Bronchial epithelial cell (primary cell): ENCODE results near the gene SIGLEC5. TPM values are rescaled to one million over a fixed set of nuclear protein-coding genes. Genes with fewer than 3 reads are reported as not detected.
"Not testable (repeated sequence)": the region's sequence is repeated elsewhere in the genome, so short reads cannot be mapped to it uniquely, and the experiment has no call there.

ENCODE experiments used
- DNase-seq: peaks from one replicate; pipeline ENCODE4 v3.0.0-alpha.2; 2010; ENCODE audit warnings: low read depth
- FAIRE-seq: peaks from 2 replicates; lab custom pipeline; 2011; peaks lifted over from hg19 to GRCh38; lab: Jason Lieb, UNC
- H3K27me3 ChIP-seq: 2 replicates; pipeline ENCODE4 v1.5.1; 2011; ENCODE audit warnings: low read length; ENCODE audit not compliant: control insufficient read depth, insufficient read depth
- H3K36me3 ChIP-seq: 2 replicates; pipeline ENCODE4 v1.5.1; 2011; ENCODE audit warnings: low read length; ENCODE audit not compliant: control insufficient read depth, insufficient read depth
- H3K4me3 ChIP-seq: 2 replicates; pipeline ENCODE4 v1.5.1; 2011; ENCODE audit warnings: mild to moderate bottlenecking, low read depth, low read length, control low read depth
- CTCF ChIP-seq: IDR thresholded peaks from 2 replicates; pipeline ENCODE4 v1.5.1; 2011; ENCODE audit warnings: mild to moderate bottlenecking, moderate library complexity, low read length, control low read depth, inconsistent platforms; ENCODE audit not compliant: insufficient read depth, severe bottlenecking
- total RNA-seq: library from RNA; depleted of rRNA; stranded (reverse); fragments of >200 nt; gene quantifications from 2 replicates; pipeline ENCODE4 v1.2.1, GENCODE V29; 2014

SIGLEC5 gene, protein sequence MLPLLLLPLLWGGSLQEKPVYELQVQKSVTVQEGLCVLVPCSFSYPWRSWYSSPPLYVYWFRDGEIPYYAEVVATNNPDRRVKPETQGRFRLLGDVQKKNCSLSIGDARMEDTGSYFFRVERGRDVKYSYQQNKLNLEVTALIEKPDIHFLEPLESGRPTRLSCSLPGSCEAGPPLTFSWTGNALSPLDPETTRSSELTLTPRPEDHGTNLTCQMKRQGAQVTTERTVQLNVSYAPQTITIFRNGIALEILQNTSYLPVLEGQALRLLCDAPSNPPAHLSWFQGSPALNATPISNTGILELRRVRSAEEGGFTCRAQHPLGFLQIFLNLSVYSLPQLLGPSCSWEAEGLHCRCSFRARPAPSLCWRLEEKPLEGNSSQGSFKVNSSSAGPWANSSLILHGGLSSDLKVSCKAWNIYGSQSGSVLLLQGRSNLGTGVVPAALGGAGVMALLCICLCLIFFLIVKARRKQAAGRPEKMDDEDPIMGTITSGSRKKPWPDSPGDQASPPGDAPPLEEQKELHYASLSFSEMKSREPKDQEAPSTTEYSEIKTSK
- not detected in 2 replicates for total RNA-seq

DNA sequence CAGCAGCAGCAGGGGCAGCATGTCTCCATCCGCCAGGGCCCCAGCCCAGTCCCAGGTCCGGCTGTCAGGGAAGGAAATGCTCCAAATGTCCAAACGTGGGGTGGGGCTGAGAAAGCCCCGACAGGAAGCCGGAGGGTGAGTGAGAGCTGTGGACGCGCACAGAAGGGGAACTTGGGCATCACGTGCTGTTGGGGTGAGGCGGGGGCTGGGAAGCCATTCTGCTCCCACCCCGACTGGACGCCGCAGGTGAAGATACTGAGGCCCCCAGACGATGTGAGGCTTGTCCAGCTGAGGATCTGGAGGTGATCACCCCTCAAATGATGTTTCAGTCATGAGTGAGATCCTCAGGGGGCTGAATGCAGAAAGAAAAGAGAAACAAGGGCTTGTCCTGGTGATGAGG lies at the start of gene SIGLEC5:
Gene SIGLEC5 (minus strand): TSS at position 87 of the 400 bp plus-strand sequence. CDS start 66 bp downstream, at position 21.
- not testable (repeated sequence) for FAIRE-seq, H3K27me3 ChIP-seq, H3K36me3 ChIP-seq, H3K4me3 ChIP-seq, DNase-seq

DNA sequence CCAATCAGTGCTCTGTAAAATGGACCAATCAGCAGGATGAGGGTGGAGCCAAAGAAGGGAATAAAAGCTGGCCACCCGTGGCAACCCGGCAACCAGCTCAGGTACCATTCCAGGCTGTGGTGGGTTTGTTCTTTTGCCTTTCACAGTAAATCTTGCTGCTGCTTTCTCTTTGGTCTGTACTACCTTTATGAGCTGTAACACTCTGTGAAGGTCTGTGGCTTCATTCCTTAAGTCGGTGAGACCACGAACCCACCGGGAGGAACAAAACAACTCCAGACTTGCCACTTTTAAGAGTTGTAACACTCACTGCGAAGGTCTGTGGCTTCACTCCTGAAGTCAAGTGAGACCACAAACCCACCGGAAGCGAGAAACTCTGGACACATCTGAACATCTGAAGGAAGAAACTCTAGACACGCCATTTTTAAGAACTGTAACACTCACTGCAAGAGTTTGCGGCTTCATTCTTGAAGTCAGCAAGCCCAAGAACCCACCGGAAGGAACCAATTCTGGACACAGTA lies 46.4 kb upstream of the SIGLEC5 start:
- no peak for FAIRE-seq
- no peak for DNase-seq
- H3K27me3 ChIP-seq, result no peaks in the 10 kb centered on the region
- no peak for TF ChIP-seq CTCF
- no peaks in the 10 kb centered on the region for H3K36me3 ChIP-seq
- no peak overlapping the region for H3K4me3 ChIP-seq

DNA sequence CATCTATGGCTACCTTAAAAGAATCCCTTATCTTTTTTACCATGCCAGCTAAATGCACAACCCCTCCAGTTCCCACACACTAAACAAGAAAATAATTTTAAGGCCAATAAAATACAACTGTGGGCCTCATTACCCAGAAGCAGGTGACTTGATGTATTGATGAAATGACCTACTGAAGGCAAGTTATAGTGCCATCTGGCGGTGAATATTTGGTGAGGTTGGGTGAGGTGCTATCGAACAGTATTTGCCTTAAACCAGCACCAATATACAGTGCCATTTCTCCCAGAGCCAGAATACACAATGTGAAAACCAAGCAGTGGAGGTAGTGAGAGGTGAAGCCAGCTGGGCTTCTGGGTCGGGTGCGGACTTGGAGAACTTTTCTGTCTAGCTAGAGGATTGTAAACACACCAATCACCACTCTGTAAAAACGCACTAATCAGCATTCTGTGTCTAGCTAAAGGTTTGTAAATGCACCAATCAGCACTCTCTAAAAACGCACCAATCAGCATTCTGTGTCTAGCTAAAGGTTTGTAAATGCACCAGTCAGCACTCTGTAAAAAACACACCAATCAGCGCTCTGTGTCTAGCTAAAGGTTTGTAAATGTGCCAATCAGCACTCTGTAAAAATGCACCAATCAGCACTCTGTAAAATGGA lies 45.8 kb upstream of the SIGLEC5 start:
- H3K27me3 ChIP-seq, H3K4me3 ChIP-seq, H3K36me3 ChIP-seq, FAIRE-seq: not testable (repeated sequence)
- TF ChIP-seq CTCF, result peak; percentile 38
- peak; percentile 39 for DNase-seq

DNA sequence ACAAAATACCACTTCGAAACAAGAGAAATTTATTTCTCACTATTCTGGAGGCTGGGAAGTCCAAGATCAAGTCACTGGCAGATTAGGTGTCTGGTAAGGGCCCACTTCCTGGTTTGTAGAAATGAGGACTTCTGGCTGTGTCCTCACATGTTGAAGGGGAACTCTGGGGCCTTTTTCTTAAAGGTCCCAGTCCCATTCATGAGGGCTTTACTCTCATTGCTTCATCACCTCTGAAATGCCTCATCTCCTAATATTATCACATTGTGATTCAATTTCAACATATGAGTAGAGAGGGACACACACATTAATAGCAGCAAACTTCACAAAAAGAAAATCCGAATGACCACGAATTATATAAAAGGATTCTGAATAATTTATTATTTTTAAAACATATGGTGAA lies 38.0 kb upstream of the SIGLEC5 start:
- FAIRE-seq (no peak), DNase-seq (no peak)
- no peak for TF ChIP-seq CTCF
- Histone ChIP-seq H3K27me3 (no peaks in the 10 kb centered on the region), H3K36me3 (no peaks in the 10 kb centered on the region), H3K4me3 (no peak overlapping the region)

DNA sequence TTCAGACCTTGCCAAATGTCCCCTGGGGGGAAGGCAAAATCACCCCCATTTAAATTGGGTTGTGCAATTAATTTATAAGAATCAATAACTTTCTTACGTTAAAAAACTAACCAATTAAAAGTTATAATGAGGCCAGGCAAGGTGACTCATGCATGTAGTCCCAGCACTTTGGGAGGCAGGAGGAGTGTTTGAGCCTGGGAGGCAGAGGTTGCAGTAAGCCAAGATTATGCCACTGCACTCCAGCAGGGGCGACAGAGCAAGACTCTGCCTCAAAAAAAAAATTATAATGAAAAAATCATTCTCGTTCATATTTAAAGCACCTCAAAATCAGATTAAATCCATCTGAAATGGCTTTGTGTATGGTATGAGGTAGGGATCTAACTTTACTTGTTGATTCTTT lies 34.8 kb upstream of the SIGLEC5 start:
- FAIRE-seq (no peak), DNase-seq (peak; percentile 22)
- no peaks in the 10 kb centered on the region for H3K27me3 ChIP-seq
- no peaks in the 10 kb centered on the region for H3K36me3 ChIP-seq
- TF ChIP-seq CTCF, result peak; percentile 21
- no peak overlapping the region for H3K4me3 ChIP-seq

DNA sequence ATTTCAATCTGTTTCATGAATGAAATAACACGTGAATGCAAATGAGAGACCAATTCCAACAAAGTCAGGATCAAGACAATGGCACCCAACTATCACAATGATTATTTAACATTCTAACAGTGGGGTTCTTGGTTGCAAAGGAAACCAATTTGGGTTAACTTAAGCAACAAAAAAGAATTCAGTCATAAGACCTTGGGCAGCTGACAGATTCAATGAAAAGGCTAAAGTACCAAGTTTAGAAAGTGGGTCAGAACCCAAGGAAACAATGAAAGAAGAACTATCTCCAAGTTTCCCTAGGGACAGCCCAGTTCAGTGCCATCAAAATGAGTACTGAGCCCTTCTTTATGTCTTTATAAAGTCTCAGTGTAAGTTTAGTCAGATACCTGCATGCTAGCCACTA lies 33.9 kb upstream of the SIGLEC5 start:
- no peak for FAIRE-seq
- Histone ChIP-seq H3K4me3 (no peak overlapping the region), H3K36me3 (no peaks in the 10 kb centered on the region), H3K27me3 (no peaks in the 10 kb centered on the region)
- no peak for DNase-seq
- no peak for TF ChIP-seq CTCF
